Stimulated activated naive CD4-positive, alpha-beta T cell treated with Interleukin-2 at 50 U/mL for 16 hours (primary cell): ENCODE results near the gene ERGIC2.
A peak's percentile ranks its signal among the peaks of the same experiment; 100 is the strongest.
"Not testable (repeated sequence)": the region's sequence is repeated elsewhere in the genome, so short reads cannot be mapped to it uniquely, and the experiment has no call there.

Source experiments
- DNase-seq: peaks from one replicate; lab custom pipeline; 2025; lab: John Stamatoyannopoulos, UW

ERGIC2 gene

GRCh38 chr12:29380536-29381523 lies at the start of gene ERGIC2:
Gene ERGIC2 (minus strand): TSS chr12:29381172. CDS start chr12:29371633, 9,539 bp downstream.
- peak; percentile 86 for DNase-seq

- no peak for DNase-seq
Observed at GRCh38 chr12:29430716-29431044, 49.7 kb upstream of the ERGIC2 start.

GRCh38 chr12:29429999-29430715 lies 49.2 kb upstream of the ERGIC2 start:
- DNase-seq, result no peak

- no peak for DNase-seq
Observed at GRCh38 chr12:29428633-29429032, 47.7 kb upstream of the ERGIC2 start.

- DNase-seq, result no peak
Observed at GRCh38 chr12:29427964-29428363, 47.0 kb upstream of the ERGIC2 start.

- no peak for DNase-seq
Observed at GRCh38 chr12:29426498-29426897, 45.5 kb upstream of the ERGIC2 start.

- no peak for DNase-seq
Observed at GRCh38 chr12:29425722-29426121, 44.8 kb upstream of the ERGIC2 start.

- DNase-seq, result no peak
Observed at GRCh38 chr12:29416748-29417147, 35.8 kb upstream of the ERGIC2 start.

GRCh38 chr12:29415111-29415510 lies 34.1 kb upstream of the ERGIC2 start:
- DNase-seq, result no peak

- DNase-seq, result no peak
Observed at GRCh38 chr12:29414368-29414767, 33.4 kb upstream of the ERGIC2 start.

GRCh38 chr12:29405561-29405960 lies 24.6 kb upstream of the ERGIC2 start:
- no peak for DNase-seq

GRCh38 chr12:29403991-29404390 lies 23.0 kb upstream of the ERGIC2 start:
- DNase-seq, result no peak

GRCh38 chr12:29402437-29402836 lies 21.5 kb upstream of the ERGIC2 start:
- no peak for DNase-seq

- no peak for DNase-seq
Observed at GRCh38 chr12:29398495-29398894, 17.5 kb upstream of the ERGIC2 start.

- no peak for DNase-seq
Observed at GRCh38 chr12:29396774-29397173, 15.8 kb upstream of the ERGIC2 start.

- DNase-seq, result no peak
Observed at GRCh38 chr12:29395356-29395755, 14.4 kb upstream of the ERGIC2 start.

GRCh38 chr12:29390419-29390818 lies 9.4 kb upstream of the ERGIC2 start:
- not testable (repeated sequence) for DNase-seq

- DNase-seq, result no peak
Observed at GRCh38 chr12:29389295-29389919, 8.4 kb upstream of the ERGIC2 start.

- DNase-seq, result not testable (repeated sequence)
Observed at GRCh38 chr12:29386084-29386680, 5.2 kb upstream of the ERGIC2 start.

- not testable (repeated sequence) for DNase-seq
Observed at GRCh38 chr12:29385194-29385593, 4.2 kb upstream of the ERGIC2 start.

- no peak for DNase-seq
Observed at GRCh38 chr12:29382251-29382650, 1.3 kb upstream of the ERGIC2 start.

GRCh38 chr12:29376118-29376517 lies 4.9 kb downstream of the ERGIC2 start:
- no peak for DNase-seq
